ENCODE measurements around the gene TSPO2.

DNA sequence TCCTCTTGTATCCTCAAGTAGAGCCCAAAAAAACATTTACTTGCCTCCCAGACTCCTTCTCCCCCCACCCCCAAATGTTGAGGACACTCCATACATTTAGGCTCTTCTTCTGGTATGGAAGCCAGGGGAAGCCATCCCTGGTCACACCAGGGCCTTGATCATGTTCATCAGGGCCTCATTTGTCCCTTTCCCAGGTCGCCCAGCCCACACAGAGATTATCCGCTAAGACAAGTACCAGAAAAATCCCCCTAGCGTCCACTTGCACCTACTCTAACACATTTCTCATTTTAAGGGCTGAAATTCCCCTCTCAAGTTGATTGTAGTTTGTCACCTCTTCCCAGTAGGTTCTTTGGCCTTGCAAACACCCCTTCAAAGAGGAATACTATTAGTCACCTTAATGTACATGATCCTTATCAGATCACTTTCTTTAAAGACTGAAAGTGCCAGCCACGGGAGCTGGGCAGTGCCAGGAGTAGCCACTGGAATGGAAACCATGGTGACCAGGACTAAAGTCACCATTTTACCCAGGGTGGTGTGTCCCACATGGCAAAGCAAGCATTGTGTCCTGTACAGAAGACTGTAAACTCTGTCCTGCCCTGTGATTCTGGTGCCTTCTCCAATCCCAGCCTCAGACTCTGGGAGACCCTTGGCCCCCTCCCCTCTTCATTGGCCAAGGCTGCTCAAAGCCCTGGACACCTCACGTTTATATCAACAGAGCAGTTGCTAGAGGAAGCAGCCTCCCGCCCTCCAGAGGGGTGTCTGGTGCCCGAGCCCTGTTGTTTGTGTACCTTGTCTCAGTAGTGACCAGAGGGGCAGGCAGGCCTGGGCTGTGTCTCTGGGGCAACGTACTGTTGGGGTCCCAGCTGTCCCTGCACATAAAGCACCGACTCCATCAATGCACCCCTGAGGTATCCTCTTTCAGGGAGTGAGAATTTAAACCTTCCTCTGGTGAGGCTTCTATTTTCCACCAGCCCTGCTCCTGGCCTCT is 5.8 kb downstream of the TSPO2 start:
- no peak for TF ChIP-seq POLR2A (IDR thresholded peaks at IDR 0.05)
- TF ChIP-seq, protein P1, sequence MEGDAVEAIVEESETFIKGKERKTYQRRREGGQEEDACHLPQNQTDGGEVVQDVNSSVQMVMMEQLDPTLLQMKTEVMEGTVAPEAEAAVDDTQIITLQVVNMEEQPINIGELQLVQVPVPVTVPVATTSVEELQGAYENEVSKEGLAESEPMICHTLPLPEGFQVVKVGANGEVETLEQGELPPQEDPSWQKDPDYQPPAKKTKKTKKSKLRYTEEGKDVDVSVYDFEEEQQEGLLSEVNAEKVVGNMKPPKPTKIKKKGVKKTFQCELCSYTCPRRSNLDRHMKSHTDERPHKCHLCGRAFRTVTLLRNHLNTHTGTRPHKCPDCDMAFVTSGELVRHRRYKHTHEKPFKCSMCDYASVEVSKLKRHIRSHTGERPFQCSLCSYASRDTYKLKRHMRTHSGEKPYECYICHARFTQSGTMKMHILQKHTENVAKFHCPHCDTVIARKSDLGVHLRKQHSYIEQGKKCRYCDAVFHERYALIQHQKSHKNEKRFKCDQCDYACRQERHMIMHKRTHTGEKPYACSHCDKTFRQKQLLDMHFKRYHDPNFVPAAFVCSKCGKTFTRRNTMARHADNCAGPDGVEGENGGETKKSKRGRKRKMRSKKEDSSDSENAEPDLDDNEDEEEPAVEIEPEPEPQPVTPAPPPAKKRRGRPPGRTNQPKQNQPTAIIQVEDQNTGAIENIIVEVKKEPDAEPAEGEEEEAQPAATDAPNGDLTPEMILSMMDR (IDR thresholded peaks at IDR 0.05 in 4 of 5, conservative IDR thresholded peaks at IDR 0.05 in 1 of 5) = no peak

All from gastrocnemius medialis (tissue), 4 donors.